Osteoblast (primary cell): ENCODE measurements around the gene ELAPOR1. TPM values are rescaled to one million over a fixed set of nuclear protein-coding genes. Genes with fewer than 3 reads are reported as not detected.

Source experiments
- DNase-seq: peaks from one replicate; pipeline ENCODE4 v3.0.0; 2011; ENCODE audit warnings: low spot score, mixed read lengths; ENCODE audit not compliant: insufficient read length; ENCODE audit errors: missing footprints
- H2AFZ ChIP-seq: 2 replicates; pipeline ENCODE4 v1.6.0; 2011; ENCODE audit warnings: mild to moderate bottlenecking, low read length
- H3K27ac ChIP-seq: 2 replicates; pipeline ENCODE4 v1.5.1; 2011; ENCODE audit warnings: mild to moderate bottlenecking, low read depth, low read length, moderate library complexity
- H3K27me3 ChIP-seq: 2 replicates; pipeline ENCODE4 v1.6.0; 2012; ENCODE audit warnings: mild to moderate bottlenecking, control low read depth, inconsistent platforms, low read length, moderate library complexity; ENCODE audit not compliant: insufficient read depth
- H3K36me3 ChIP-seq: 2 replicates; pipeline ENCODE4 v1.5.1; 2011; ENCODE audit warnings: mild to moderate bottlenecking, low read length, control low read depth, moderate library complexity; ENCODE audit not compliant: insufficient read depth
- H3K4me1 ChIP-seq: 2 replicates; pipeline ENCODE4 v1.5.1; 2011; ENCODE audit warnings: mild to moderate bottlenecking, low read length, control low read depth, moderate library complexity; ENCODE audit not compliant: insufficient read depth
- H3K4me2 ChIP-seq: 2 replicates; pipeline ENCODE4 v1.6.0; 2011; ENCODE audit warnings: mild to moderate bottlenecking, low read length; ENCODE audit not compliant: insufficient read depth
- H3K4me3 ChIP-seq: fragments of 200-600 bp; sonication (generic); 3 replicates; pipeline ENCODE4 v1.5.1; 2012; ENCODE audit warnings: mild to moderate bottlenecking, low read length, inconsistent platforms; ENCODE audit not compliant: insufficient read depth
- H3K79me2 ChIP-seq: 2 replicates; pipeline ENCODE4 v1.6.0; 2012; ENCODE audit warnings: mild to moderate bottlenecking, low read length, control low read depth, inconsistent platforms; ENCODE audit not compliant: insufficient read depth
- H3K9me3 ChIP-seq: 2 replicates; pipeline ENCODE4 v1.5.1; 2011; ENCODE audit warnings: low read depth, low read length, control low read depth
- H4K20me1 ChIP-seq: 2 replicates; pipeline ENCODE4 v1.6.0; 2012; ENCODE audit warnings: mild to moderate bottlenecking, low read length, control low read depth; ENCODE audit not compliant: insufficient read depth
- CTCF ChIP-seq: IDR thresholded peaks from 2 replicates; pipeline ENCODE4 v1.5.1; 2011; ENCODE audit warnings: mild to moderate bottlenecking, low read depth, low read length, moderate library complexity; ENCODE audit errors: extremely low read depth
- total RNA-seq: library from RNA; depleted of rRNA; stranded (reverse); fragments of >200 nt; gene quantifications from 2 replicates; pipeline ENCODE4 v1.2.3, GENCODE V29; 2012

The ELAPOR1 gene
- total RNA-seq, 1 donor: 0.36 TPM

GRCh38 chr1:109080441-109081082 lies 33.4 kb upstream of the ELAPOR1 start:
- H3K79me2 ChIP-seq: peaks cover 3% of the 10 kb centered on the region
- H3K4me3 ChIP-seq: no peak overlapping the region
- H3K9me3 ChIP-seq: no peaks in the 10 kb centered on the region
- no peak overlapping the region for H3K4me2 ChIP-seq
- H3K36me3 ChIP-seq: no peaks in the 10 kb centered on the region
- H3K4me1 ChIP-seq: no peaks in the 10 kb centered on the region
- no peak overlapping the region for H2AFZ ChIP-seq
- TF ChIP-seq CTCF: no peak
- no peaks in the 10 kb centered on the region for H3K27me3 ChIP-seq
- H4K20me1 ChIP-seq: no peaks in the 10 kb centered on the region
- DNase-seq: no peak
- H3K27ac ChIP-seq: no peak overlapping the region

GRCh38 chr1:109083501-109083900 lies 30.4 kb upstream of the ELAPOR1 start:
- no peak overlapping the region for H2AFZ ChIP-seq

GRCh38 chr1:109083923-109084322 lies 30.0 kb upstream of the ELAPOR1 start:
- no peaks in the 10 kb centered on the region for H3K79me2 ChIP-seq
- no peak for TF ChIP-seq CTCF
- no peaks in the 10 kb centered on the region for H3K4me1 ChIP-seq
- H3K27ac ChIP-seq: no peak overlapping the region
- H2AFZ ChIP-seq: no peak overlapping the region
- no peak overlapping the region for H3K4me3 ChIP-seq
- no peaks in the 10 kb centered on the region for H4K20me1 ChIP-seq
- no peaks in the 10 kb centered on the region for H3K9me3 ChIP-seq
- DNase-seq: peak; percentile 58
- no peaks in the 10 kb centered on the region for H3K27me3 ChIP-seq
- H3K4me2 ChIP-seq: no peak overlapping the region
- H3K36me3 ChIP-seq: no peaks in the 10 kb centered on the region

More at GRCh38 chr1:109083501-109083900, 30.4 kb upstream of the ELAPOR1 start:
- H3K79me2 ChIP-seq: no peaks in the 10 kb centered on the region
- no peaks in the 10 kb centered on the region for H4K20me1 ChIP-seq
- no peak overlapping the region for H3K4me3 ChIP-seq
- no peaks in the 10 kb centered on the region for H3K4me1 ChIP-seq
- no peak overlapping the region for H3K4me2 ChIP-seq
- no peak for DNase-seq
- H3K36me3 ChIP-seq: no peaks in the 10 kb centered on the region
- H3K9me3 ChIP-seq: no peaks in the 10 kb centered on the region
- TF ChIP-seq CTCF: no peak
- no peak overlapping the region for H3K27ac ChIP-seq
- no peaks in the 10 kb centered on the region for H3K27me3 ChIP-seq

- Histone ChIP-seq H3K27me3 (no peaks in the 10 kb centered on the region), H4K20me1 (no peaks in the 10 kb centered on the region), H3K4me2 (no peak overlapping the region), H3K4me3 (no peak overlapping the region), H3K4me1 (no peaks in the 10 kb centered on the region), H3K36me3 (no peaks in the 10 kb centered on the region), H3K27ac (no peak overlapping the region), H3K79me2 (no peaks in the 10 kb centered on the region), H2AFZ (no peak overlapping the region), H3K9me3 (no peaks in the 10 kb centered on the region)
- no peak for DNase-seq
- TF ChIP-seq CTCF: no peak
Measured at GRCh38 chr1:109084563-109085517, 29.1 kb upstream of the ELAPOR1 start.
